GM12878 (cell line): ENCODE data around the gene RNF103. TPM values are rescaled to one million over a fixed set of nuclear protein-coding genes. Genes with fewer than 3 reads are reported as not detected.

Experiments
- ATAC-seq: fragments of 200-7000 bp; cut with Tn5 transposase; 3 replicates; pipeline ENCODE4 v1.9.1; 2020; ENCODE audit warnings: mild to moderate bottlenecking, moderate library complexity
- BruUV-seq: library from RNA; stranded (reverse); fragments of 400-500 nt; replicated peaks from 2 replicates; lab custom pipeline; 2021; lab: Mats Ljungman, UMichigan
- CTCF ChIA-PET: fragments of 300-600 bp; sonication (Branson Sonifier 250); formaldehyde crosslinking; extraction: SDS; loops from one replicate; lab custom pipeline; 2021; ENCODE audit warnings: inconsistent platforms; lab: Yijun Ruan, JAX
- POLR2A ChIA-PET: fragments of 350-600 bp; formaldehyde crosslinking; extraction: SDS; loops from one replicate; lab custom pipeline; 2021; ENCODE audit warnings: inconsistent platforms; lab: Charles Lee
- RAD21 ChIA-PET: fragments of 300-600 bp; sonication (Branson Sonifier 250); formaldehyde crosslinking; loops from one replicate; lab custom pipeline; 2023; ENCODE audit warnings: antibody characterized with exemption; ENCODE audit not compliant: unreplicated experiment; lab: Charles Lee
- SMC1A ChIA-PET: fragments of 300-600 bp; sonication (Branson Sonifier 250); formaldehyde crosslinking; loops from one replicate; lab custom pipeline; 2023; ENCODE audit not compliant: unreplicated experiment, uncharacterized antibody; lab: Charles Lee
- DNase-seq: peaks from one replicate; pipeline ENCODE4 v3.0.0-alpha.2; 2011; ENCODE audit warnings: low read depth, low spot score
- FAIRE-seq: peaks from 3 replicates; lab custom pipeline; 2011; peaks lifted over from hg19 to GRCh38; lab: Jason Lieb, UNC
- H2AFZ ChIP-seq: 2 replicates; pipeline ENCODE4 v1.6.0; 2011; ENCODE audit warnings: low read depth, low read length, control low read depth; ENCODE audit not compliant: control insufficient read depth
- H3K27ac ChIP-seq: 2 replicates; pipeline ENCODE4 v1.5.1; 2011; ENCODE audit warnings: control low read depth; ENCODE audit not compliant: control insufficient read depth, insufficient read depth
- H3K27me3 ChIP-seq, 2 experiments: replicated peaks in 1 of 2; 2 replicates each; pipeline versions ENCODE4 v1.6.0 to v1.6.1; 2011; ENCODE audit warnings: low read length in 1 of 2; ENCODE audit not compliant: control insufficient read depth in 2 of 2, insufficient read depth in 2 of 2
- H3K36me3 ChIP-seq, 2 experiments: 2 replicates each; pipeline ENCODE4 v1.5.1; 2011; ENCODE audit warnings: low read length in 1 of 2; ENCODE audit not compliant: control insufficient read depth in 2 of 2, insufficient read depth in 2 of 2
- H3K4me1 ChIP-seq: 2 replicates; pipeline ENCODE4 v1.6.1; 2011; ENCODE audit warnings: mild to moderate bottlenecking, low read length, moderate library complexity, mixed read lengths; ENCODE audit not compliant: control insufficient read depth, insufficient read depth
- H3K4me2 ChIP-seq: 2 replicates; pipeline ENCODE4 v1.6.0; 2011; ENCODE audit warnings: control low read depth; ENCODE audit not compliant: control insufficient read depth, insufficient read depth
- H3K4me3 ChIP-seq: fragments of 200-600 bp; sonication (generic); 2 replicates; pipeline ENCODE4 v1.5.1; 2016
- H3K79me2 ChIP-seq: 2 replicates; pipeline ENCODE4 v1.6.0; 2011; ENCODE audit warnings: low read length; ENCODE audit not compliant: control insufficient read depth, insufficient read depth
- H3K9ac ChIP-seq: 2 replicates; pipeline ENCODE4 v1.8.0; 2011; ENCODE audit warnings: low read length, control low read depth, mixed read lengths; ENCODE audit not compliant: control insufficient read depth, insufficient read depth
- H3K9me3 ChIP-seq: replicated peaks from 3 replicates; pipeline ENCODE4 v1.5.1; 2011; ENCODE audit warnings: mild to moderate bottlenecking, low read length; ENCODE audit not compliant: control insufficient read depth, insufficient read depth
- H4K20me1 ChIP-seq: 2 replicates; pipeline ENCODE4 v1.6.0; 2011; ENCODE audit not compliant: control insufficient read depth, insufficient read depth
- ATF7 ChIP-seq: fragments of 450-650 bp; IDR thresholded peaks from 2 replicates; pipeline ENCODE4 v1.6.1; 2016; ENCODE audit warnings: low read depth, mild to moderate bottlenecking
- CBX5 ChIP-seq: sonication (generic); IDR thresholded peaks from 2 replicates; pipeline ENCODE4 v1.6.1; 2016; ENCODE audit warnings: low read depth, moderate library complexity, mild to moderate bottlenecking, inconsistent platforms
- IKZF1 ChIP-seq: fragments of 450-650 bp; conservative IDR thresholded peaks from 2 replicates; pipeline ENCODE4 v1.6.1; 2017; ENCODE audit warnings: antibody characterized with exemption, mild to moderate bottlenecking
- IKZF2 ChIP-seq, 2 experiments: fragments of 450-650 bp; IDR thresholded peaks; 2 replicates each; pipeline ENCODE4 v1.6.1; 2017; ENCODE audit warnings: mild to moderate bottlenecking in 2 of 2, moderate library complexity in 2 of 2
- MEF2A ChIP-seq: IDR thresholded peaks from 2 replicates; pipeline ENCODE4 v1.6.1; 2011; ENCODE audit warnings: low read depth, mild to moderate bottlenecking, low read length, moderate library complexity; ENCODE audit not compliant: insufficient read depth
- NR2F1 ChIP-seq: fragments of 450-650 bp; conservative IDR thresholded peaks from 2 replicates; pipeline ENCODE4 v1.6.1; 2017; ENCODE audit warnings: mild to moderate bottlenecking
- RELB ChIP-seq: fragments of 450-650 bp; IDR thresholded peaks from 2 replicates; pipeline ENCODE4 v1.6.1; 2017; ENCODE audit warnings: low read depth, mild to moderate bottlenecking, moderate library complexity
- WGBS: methylation state at CpG from one replicate; pipeline ENCODE4 v1.1.6; 2016; ENCODE audit warnings: low lambda C conversion rate; ENCODE audit not compliant: insufficient replicate concordance, insufficient coverage; ENCODE audit errors: missing lambda C conversion rate; 5-methylcytosine and 5-hydroxymethylcytosine counted together
- in situ Hi-C: fragments of 300-500 bp; cut with MboI; formaldehyde crosslinking; loops from 9 replicates; pipeline ENCODE4 v1.14.3; 2018; ENCODE audit warnings: mixed read lengths
- intact Hi-C: fragments of 100-400 bp; cut with micrococcal nuclease; formaldehyde crosslinking; loops from one replicate; pipeline ENCODE4 v1.14.2; 2022; ENCODE audit not compliant: unreplicated experiment
- polyA plus RNA-seq, 11 experiments: library from polyadenylated mRNA; depleted of rRNA in 4 of 11; unstranded in 6 of 11; stranded (reverse) in 5 of 11; fragments of >200 nt; fragmentation: Nextera tagmentation in 4 of 11; fragmentation: Illumina TruSeq in 1 of 11; extraction: Ambion mirVana in 4 of 11; extraction: Trizol in 1 of 11; gene quantifications; 1 replicate in 1 of 11; 2 replicates in 10 of 11; pipeline versions ENCODE4 v1.2.1 to v1.2.3, GENCODE V29; 2011 to 2016; ENCODE audit warnings: inconsistent platforms in 2 of 11, missing spikeins in 2 of 11, low read depth in 1 of 11
- total RNA-seq, 4 experiments: library from RNA; depleted of rRNA in 3 of 4; stranded (reverse); fragments of >200 nt in 3 of 4; fragmentation: Illumina TruSeq in 1 of 4; extraction: Trizol in 1 of 4; gene quantifications; 2 replicates each; pipeline versions ENCODE4 v1.2.1 to v1.2.3, GENCODE V29; 2013 to 2021

The RNF103 gene
- total and polyA plus RNA-seq, 10 of the 15 experiments (the other 5 are each of a cell fraction or from before 2014, with no cell fraction given): 2.4 to 11.0 (median 8.0) TPM

GRCh38 chr2:86628091-86628522, 4.4 kb upstream of the RNF103 start:
- POLR2A ChIA-PET: no interaction called here
- no peak for FAIRE-seq
- intact Hi-C loops: no loop called here

More at GRCh38 chr2:86628091-86628522, 4.4 kb upstream of the RNF103 start:
- WGBS: 13% methylated on average over 3 of the region's 3 CpGs
- SMC1A ChIA-PET: no interaction called here
- Histone ChIP-seq H3K9ac (no peak overlapping the region), H3K4me1 (no peaks in the 10 kb centered on the region; the same call in 1 of the 2 replicates), H3K27ac (no peak overlapping the region), H3K9me3 (no peaks in the 10 kb centered on the region), H4K20me1 (no peaks in the 10 kb centered on the region), H3K4me3 (no peak overlapping the region), H3K27me3 (no peaks in the 10 kb centered on the region), H3K4me2 (peak overlapping the region; percentile 22; the same call in 1 of the 2 replicates), H3K79me2 (no peaks in the 10 kb centered on the region), H3K36me3 (no peaks in the 10 kb centered on the region), H2AFZ (no peak overlapping the region)
- CTCF ChIA-PET: interaction anchor here (0.7 to 1.3 kb wide), 2 partner anchors 9 to 11 kb away, joined by 3 read pairs; no protein-coding TSS in a partner anchor
- peak; percentile 12 for DNase-seq
- BruUV-seq: no TSS peak
- ATAC-seq: peak; percentile 5; the same call in 2 of the 3 replicates
- TF ChIP-seq MEF2A (peak; percentile 38; the same call in 1 of the 2 replicates), RELB (0 out of 2 replicates have a peak, but pooled peaks have one; percentile 17), IKZF1 (peak; percentile 55; the same call in 1 of the 2 replicates), CBX5 (no peak), ATF7 (no peak), NR2F1 (peak; percentile 71), IKZF2 (IDR thresholded peaks at IDR 0.05) (peak in 1 of 2 experiments; percentile 64; a peak in 2 of 4 replicates)
- in situ Hi-C loops: no loop called here
- RAD21 ChIA-PET: no interaction called here
